Breast epithelium (tissue), 3 donors: ENCODE data around the gene IL17C.

Experiments
- CTCF ChIP-seq, 3 donors: fragments of 450-650 bp; IDR thresholded peaks; one replicate each; pipeline ENCODE4 v1.5.1; 2016 to 2017; ENCODE audit warnings: antibody characterized with exemption in 3 of 3, mild to moderate bottlenecking in 3 of 3, moderate library complexity in 3 of 3
- POLR2AphosphoS5 ChIP-seq, 3 donors: sonication (generic); formaldehyde crosslinking; IDR thresholded peaks; one replicate each; pipeline ENCODE4 v1.6.1; 2017; ENCODE audit warnings: antibody characterized with exemption in 3 of 3

GRCh38 chr16:88672776-88673175 is 34.4 kb downstream of the IL17C start:
- no peak for TF ChIP-seq CTCF (IDR thresholded peaks at IDR 0.05)
- TF ChIP-seq POLR2AphosphoS5 (IDR thresholded peaks at IDR 0.05) = no peak
